NOMO-1 (cell line): Measurements from ENCODE around the gene SOHLH2.

Experiments
- DNase-seq, 2 experiments: peaks; one replicate each; lab custom pipeline; 2025; ENCODE audit not compliant: unreplicated experiment in 2 of 2; lab: John Stamatoyannopoulos, UW

Gene SOHLH2

DNA sequence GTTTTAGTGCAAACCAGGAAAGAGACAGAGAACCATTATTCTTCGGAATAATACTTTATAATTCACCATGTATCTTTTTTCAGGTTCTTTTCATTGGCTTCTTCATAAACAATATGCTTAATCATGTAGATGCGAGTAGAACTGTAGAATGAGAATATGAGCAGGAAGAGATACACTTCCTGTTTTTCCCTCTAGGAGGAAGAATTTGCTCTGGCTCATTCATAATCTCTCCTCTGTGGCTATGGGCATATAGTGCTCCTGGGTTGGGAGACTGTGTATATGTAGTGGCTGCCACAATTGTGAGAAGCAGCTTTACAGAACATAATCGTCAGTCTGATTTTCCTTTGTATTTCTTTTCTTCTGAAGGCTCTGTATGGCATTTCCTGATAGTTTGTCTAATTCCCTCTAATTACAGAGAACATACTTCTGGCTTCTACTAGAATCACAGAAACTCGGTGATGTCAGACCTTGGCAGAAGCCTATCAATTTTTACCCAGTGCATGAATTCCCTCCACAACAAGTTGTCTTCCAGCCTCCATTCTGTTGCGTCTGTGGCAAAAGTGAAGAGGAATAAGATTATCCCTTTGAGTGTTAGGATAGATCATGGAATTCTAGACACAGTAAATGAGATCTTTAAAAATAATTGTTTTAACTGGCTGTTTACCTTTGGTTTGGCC, 80.3 kb downstream of the SOHLH2 start:
- no peak for DNase-seq

DNA sequence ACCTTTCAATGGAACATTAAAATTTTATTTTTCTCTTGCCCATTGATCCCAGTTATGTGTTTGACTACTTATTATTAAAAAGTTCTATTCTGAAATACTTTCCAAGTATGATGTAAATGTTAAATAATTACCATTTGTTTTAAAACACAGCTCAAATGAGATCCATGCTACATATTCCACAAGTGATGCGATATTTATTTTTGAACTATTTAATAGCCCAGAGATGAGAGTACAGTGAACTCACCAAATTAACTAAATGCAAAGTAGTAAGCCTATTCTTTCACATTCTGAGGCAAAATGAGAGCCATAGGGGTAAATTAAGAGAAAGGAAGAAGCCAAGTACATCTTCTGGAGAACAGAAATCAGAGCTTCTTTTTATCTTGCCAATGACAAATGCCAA, 82.0 kb downstream of the SOHLH2 start:
- no peak for DNase-seq

DNA sequence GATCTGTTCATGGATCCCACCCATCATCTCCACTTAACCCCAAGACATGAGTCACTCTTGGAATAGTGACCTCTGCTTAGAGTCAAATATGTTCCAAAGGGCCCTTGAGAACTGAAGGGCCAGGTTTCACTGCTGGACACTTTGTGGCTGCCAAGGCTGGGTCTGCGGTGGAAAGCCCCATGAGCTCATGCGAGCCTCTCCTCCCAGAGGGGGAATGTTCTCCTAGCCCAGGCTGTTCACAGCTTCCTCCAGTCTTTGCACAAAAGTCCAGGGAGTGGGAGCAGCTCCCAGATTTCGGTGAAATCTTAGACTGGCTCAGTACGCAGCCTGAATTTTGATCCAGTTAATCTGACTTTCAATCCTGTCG, 82.4 kb downstream of the SOHLH2 start:
- no peak for DNase-seq

DNA sequence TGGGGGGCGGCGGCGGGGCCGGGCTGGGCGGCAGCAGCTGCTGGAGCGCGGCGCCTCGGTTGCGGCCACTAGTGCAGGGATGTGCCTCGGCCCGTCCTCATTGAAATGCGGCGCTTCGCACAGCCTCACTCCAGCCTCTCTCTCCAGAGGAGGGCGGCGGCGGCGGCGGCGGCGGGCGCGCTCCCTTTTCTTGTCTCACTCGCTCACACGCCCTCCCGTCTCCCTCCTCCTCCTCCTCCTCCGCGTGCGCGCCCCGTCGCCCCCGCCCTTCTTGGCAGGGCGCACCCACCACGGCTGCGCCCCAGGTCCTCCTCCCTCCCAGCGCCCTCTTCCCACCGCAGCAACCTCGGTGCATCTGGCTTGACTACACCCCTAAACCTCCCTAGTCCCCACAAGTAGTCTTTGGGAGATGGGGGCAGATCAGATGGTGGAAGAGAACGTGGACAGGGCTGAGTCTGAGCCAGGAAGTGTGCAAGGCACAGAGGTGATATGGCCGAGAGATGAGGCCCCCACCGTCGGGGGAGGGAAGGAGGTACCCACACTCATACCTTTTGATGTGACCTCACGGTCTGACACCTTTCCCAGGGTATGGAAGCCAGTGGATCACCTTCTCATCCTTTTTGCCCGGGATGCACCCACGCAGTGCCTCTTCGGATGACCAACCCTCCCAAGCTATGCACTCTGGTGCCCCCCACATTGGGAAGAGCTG, 83.0 kb downstream of the SOHLH2 start, which contains the start of gene DCLK1:
Gene DCLK1 (minus strand): TSS at position 161 of the 709 bp plus-strand sequence.
- DNase-seq = no peak

DNA sequence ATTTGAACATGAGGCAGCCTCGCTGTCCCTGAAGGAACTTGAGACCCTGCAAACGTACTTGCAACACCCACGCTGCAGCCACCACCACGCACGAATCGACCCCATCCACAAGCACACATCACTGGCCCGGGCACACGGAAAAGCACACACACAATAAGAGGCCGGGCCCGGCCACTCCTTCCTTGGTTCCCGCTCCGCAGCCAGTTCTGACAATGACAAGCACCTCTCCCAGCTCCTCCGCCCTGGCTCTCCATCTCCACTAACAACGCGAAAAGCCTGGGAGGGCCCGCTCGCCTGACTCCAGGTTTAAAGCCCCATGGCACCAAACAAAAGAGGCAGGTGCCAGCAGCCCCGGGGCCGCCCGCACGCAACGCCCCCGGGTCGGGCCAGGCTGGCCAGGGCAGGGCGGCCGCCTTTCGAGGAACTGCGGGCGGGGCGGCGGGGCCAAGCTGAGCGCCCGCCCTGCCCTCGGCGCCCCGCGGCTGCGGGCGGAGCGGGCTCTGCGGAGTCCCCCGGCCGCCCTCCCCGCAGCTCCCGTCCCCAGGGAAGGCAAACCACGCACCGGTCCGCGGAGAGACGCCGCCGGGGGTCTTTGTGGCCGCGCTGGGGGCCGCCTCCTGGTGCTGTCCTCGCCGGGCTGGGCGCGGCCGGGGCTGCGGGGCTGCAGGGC, 83.7 kb downstream of the SOHLH2 start:
- no peak for DNase-seq

DNA sequence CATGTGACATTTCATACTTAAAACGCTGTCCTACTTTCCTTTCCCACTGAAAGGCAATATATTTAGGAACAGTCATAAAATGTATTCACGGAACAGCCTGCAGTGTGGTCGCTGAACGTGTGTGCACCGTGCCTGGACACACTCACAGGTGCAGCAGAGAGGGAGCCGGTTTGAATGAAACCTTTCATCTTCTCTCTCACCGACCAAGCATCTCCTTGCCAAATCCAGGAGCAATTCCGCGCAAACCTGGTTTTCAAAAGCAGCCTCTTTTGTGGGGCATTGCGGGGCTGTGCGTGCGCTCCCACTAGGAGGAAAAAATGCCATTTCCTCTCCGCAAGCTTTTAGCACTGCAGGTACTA, 84.2 kb downstream of the SOHLH2 start:
- DNase-seq = no peak

DNA sequence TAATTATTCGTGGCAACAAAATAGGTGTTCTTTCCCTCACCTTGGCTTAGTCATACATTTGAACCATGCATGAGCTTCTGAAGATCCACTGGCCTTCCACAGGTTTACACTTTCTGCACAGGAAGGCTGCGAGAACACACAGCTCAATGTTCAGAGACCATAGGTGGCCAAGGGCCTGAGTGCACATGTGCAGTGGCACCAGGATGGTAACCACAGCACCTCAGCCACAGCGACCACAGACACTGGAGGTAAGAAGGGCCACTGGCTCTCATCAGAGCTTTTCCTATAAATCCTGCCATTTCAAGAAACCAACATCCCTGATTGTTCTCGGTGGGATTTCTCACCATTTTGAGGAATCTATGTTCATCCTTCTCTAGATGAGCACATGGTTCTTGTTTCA, 84.8 kb downstream of the SOHLH2 start:
- DNase-seq = no peak

DNA sequence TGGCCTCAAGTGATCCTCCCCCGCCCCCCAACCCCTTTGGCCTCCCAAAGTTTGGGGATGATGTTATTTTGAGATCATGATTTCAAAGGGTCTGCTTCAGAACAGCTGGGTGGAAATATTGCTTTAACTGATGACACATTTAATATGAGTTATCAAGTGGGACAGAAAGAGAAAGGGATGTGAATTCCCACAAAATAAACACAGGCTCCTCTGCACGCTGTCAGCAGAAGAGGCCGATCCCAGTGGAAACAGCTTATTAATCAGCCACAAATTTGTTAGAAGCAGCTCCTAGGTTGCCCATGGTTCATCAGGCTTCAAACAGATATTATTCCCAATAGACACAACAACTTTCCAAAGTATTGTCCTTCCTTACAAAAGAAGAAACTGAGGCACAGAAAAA, 87.9 kb downstream of the SOHLH2 start:
- DNase-seq = no peak

DNA sequence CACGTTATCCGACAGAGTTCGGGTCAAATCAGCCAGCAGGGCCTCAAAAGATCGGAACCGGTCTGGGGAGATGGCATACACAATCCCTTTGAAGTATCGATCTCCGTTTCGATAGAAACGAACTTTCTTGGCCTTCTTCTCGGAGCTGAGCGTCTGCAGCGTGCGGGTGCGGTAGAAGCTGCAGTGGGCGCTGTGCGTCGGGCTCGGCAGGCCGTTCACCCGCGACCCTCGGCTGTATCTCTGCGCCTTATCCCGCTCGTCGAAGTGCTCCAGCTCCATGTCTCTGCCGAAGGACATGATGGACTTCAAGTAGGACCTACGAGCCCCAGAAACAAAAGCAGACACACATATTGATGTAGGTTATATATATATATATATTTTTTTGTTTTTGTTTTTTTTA, 88.5 kb downstream of the SOHLH2 start:
- DNase-seq = no peak

DNA sequence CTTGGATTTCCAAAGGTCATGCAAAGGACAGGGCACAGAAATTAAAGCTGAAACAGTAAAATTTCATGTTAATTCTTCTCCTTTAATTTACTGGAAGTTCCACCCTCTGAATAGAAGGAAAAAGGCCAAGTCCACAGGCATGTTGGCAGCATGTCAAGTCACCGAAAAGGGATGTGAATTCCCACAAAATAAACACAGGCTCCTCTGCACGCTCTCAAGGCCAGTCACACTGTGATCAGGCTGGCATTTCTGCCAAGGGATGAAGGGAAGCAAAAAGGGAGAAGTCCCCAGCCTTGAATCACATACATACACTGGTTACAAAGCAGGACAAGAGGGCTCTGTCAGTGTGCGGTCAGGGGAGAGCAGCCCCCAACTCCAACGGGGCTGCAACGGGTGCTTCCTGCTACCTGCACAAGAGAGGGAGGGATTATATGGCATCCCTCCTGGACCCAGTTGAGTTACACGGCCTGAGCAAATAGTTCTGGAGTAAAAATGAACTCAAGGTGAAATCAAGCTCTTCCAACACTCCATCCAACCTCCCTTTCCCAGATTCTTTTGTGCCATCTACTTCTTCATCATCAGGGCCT, 90.0 kb downstream of the SOHLH2 start:
- DNase-seq = no peak
